Activated effector memory CD4-positive, alpha-beta T cell treated with anti-CD3 and anti-CD28 coated beads, Interleukin-2, amount 50 U/mL, for 16 hours (primary cell): ENCODE data around the gene SLC45A1.
"Not testable (repeated sequence)": the region's sequence is repeated elsewhere in the genome, so short reads cannot be mapped to it uniquely, and the experiment has no call there.

Experiments used
- DNase-seq: peaks from one replicate; pipeline ENCODE4 v3.0.0-alpha.2; 2020

The SLC45A1 gene

GRCh38 chr1:8317647-8318381 is at the start of gene SLC45A1:
TSS of gene SLC45A1 (plus strand) at chr1:8318114. CDS start at chr1:8324330, 6,216 bp downstream.
- DNase-seq: peak; percentile 93

GRCh38 chr1:8273036-8273435 is 44.9 kb upstream of the SLC45A1 start:
- no peak for DNase-seq

GRCh38 chr1:8274352-8274751 is 43.6 kb upstream of the SLC45A1 start:
- no peak for DNase-seq

DNA sequence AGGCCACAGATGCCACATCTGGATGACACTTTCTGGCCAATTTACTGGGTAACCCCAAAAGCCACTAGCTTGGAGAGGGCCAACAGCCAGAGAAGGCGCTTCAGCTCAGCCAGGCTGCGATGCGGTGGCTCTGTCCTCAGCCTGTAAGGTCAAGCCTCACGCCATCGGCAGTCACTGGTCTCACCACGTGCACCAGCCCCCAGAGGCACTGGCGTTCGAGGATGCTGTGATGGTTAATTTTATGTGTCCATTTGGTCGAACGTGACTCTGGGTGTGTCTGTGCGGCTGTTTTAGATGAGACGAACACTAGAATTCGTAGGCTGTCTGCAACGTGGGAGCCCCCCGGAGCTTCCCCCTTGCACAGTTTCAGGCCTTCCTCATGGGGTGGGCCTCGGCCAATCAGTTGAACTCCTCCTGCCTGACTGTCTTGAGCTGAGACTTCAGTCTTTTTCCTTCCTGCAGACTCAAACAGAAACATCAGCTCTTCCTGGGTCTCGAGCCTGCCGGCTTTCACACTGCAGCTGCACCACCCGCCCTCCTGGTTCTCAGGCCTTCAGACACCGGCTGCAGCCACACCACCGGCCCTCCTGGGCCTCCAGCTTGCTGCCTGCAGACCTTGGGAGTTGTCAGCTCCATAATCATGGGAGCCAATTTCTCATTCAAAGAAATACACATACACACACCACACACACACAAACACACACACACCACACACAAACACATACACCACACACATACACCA is 41.6 kb upstream of the SLC45A1 start:
- no peak for DNase-seq

DNA sequence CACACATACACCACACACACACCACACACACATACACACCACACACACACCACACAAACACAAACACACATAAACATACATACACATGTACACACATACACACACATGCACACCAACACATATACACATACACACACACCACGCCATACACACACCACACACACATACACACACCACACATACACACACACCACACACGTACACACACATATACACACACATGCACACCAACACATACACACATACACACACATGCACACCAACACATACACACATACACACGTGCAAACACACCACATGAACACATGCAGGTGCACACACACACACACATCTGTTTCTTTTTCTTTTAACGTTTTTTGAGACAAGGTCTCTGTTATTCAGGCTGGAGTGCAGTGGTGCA is 41.0 kb upstream of the SLC45A1 start:
- no peak for DNase-seq

DNA sequence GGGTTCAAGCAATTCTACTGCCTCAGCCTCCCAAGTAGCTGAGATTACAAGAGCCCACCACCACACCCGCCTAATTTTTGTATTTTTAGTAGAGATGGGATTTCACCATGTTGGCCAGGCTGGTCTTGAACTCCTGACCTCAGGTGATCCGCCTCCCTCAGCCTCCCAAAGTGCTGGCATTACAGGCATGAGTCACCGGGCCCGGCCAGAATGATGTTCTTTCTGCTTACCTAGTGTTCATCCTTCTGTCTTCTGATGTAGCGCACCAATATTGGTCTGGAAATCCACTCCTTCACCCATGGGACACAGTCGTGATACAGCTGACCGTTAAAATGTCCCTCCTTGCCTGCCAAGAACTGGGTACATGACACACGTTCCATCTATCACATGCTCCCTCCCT is 39.2 kb upstream of the SLC45A1 start:
- not testable (repeated sequence) for DNase-seq

GRCh38 chr1:8281843-8282509 is 35.9 kb upstream of the SLC45A1 start:
- no peak for DNase-seq

DNA sequence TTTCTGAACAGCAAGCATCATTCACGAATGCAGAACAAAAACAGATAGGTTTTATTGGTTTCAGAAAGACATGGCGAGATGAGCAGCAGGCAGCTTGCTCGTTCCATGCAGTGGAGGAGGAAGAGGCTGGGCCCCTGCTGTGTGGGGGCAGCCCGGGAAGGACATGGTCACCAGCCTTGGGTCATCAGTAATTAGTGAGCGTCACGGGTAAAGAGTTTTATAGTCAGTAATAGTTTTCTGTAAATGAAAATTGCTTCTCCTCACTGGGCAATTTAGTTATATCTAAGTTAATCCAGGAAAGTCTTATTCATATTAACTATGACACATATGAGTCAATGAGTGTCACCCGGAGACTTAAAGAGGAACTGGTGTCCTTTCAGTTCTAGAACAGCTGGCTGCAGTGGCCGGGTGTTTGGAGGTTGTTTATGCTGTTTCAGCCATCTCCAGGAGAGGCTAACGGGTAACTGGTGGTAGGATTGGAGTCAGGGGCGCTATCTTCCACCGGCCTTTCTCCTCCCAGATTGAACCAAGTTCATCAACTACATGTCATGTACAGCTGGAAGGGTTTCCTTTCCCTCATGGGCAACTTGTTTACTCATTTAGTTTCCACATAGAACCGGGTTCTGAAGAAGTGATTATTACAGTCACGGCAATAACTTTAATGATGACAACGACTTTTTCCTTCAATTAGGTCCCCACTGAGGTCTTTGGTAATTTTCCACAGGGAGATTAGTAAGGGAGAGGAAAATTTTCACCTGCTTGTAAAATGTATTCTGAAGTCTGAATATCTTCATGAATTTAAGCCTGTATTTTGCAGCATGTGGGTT is 34.6 kb upstream of the SLC45A1 start:
- no peak for DNase-seq

DNA sequence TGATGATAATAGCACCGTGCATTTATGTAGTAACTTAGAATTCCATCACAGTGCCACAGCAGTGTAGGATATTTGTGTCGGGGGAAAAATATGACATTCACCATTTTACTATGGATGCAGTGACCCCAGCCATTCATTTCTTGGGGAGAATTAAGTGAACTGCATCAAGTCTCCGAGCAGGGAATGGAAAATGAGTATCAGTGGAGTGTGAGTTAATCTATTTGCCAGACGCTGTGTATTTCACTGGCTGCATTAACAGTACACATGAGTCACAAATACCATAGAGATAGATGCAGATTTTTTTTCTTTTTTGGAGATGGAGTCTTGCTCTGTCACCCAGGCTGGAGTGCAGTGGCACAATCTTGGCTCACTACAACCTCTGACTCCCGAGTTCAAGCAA is 33.8 kb upstream of the SLC45A1 start:
- DNase-seq: no peak

- DNase-seq: no peak
These were observed 32.8 kb upstream of the SLC45A1 start for GRCh38 chr1:8285103-8285502.

DNA sequence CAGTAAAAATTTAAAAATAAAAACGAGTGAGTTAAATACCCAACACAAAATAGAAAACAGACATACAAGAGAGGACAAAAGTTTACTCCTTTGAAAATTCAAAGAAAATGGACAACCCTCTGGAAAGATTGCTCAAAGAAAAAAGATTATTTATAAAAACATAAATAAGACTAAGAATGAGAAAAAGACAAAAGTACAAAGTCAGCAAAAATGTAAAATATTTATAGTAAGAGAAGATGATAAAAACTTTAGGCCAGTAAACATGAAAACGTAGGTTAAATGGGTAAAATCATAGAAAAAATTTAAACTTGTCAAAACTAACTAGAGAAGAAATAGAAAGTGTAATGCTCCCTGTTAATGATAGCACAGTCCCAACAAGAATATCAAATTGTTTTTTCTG is 31.9 kb upstream of the SLC45A1 start:
- DNase-seq: no peak

GRCh38 chr1:8293118-8293517 is 24.8 kb upstream of the SLC45A1 start:
- DNase-seq: no peak

DNA sequence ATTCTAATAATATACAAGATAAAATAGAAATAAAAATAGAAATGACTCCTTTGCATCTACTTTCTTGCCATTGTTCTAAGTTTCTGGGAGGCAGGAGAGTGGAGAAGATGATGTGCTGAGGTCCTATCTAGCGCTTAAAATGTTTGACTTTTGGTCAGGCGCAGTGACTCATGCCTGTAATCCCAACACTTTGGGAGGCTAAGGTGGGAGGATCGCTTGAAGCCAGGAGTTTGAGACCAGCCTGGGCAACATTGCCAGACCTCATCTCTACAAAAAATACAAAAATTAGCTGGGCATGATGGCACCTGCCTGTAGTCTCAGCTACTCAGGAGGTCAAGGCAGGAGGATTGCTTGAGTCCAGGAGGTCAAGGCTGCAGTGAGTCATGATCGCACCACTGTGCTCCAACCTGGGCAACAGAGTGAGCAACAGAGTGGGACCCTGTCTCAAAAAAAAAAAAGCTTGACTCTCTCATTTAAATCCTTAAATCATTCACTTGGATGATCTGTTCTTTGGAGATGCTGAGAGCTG is 24.2 kb upstream of the SLC45A1 start:
- no peak for DNase-seq

- no peak for DNase-seq
These were observed 23.7 kb upstream of the SLC45A1 start for GRCh38 chr1:8294170-8294697.

DNA sequence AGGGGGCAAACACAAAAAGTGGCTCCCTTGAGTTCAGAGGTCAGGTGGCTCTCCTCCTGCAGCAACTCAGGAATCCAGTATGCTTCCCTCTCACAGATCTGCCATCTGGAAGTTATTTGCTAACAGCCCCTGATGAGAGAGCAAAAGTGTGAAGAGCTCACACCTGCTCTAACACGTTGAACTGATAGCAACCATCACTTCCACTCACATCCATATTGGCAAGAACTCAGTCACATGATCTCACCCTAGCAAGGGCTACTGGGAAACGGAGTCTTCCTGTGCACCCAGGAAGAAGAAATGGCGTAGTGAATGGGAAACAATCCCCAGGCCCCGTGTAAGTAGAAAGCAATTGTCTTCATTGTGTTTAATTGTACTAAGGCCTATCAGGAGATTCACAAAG is 20.7 kb upstream of the SLC45A1 start:
- no peak for DNase-seq

GRCh38 chr1:8299963-8300362 is 18.0 kb upstream of the SLC45A1 start:
- DNase-seq: no peak

- DNase-seq: no peak
These were observed 15.6 kb upstream of the SLC45A1 start for GRCh38 chr1:8302081-8302956.

- no peak for DNase-seq
These were observed 14.8 kb upstream of the SLC45A1 start for GRCh38 chr1:8303141-8303540.

GRCh38 chr1:8303876-8304275 is 14.0 kb upstream of the SLC45A1 start:
- DNase-seq: no peak

- DNase-seq: no peak
These were observed 10.3 kb upstream of the SLC45A1 start for GRCh38 chr1:8307628-8308027.

- DNase-seq: no peak
These were observed 6.7 kb upstream of the SLC45A1 start for GRCh38 chr1:8311068-8311718.
